Glutamatergic neuron (in vitro differentiated cells): ENCODE measurements around the gene DNAH9. TPM values are rescaled to one million over a fixed set of nuclear protein-coding genes. Genes with fewer than 3 reads are reported as not detected.
A peak's percentile ranks its signal among the peaks of the same experiment; 100 is the strongest.
"Not testable (repeated sequence)": the region's sequence is repeated elsewhere in the genome, so short reads cannot be mapped to it uniquely, and the experiment has no call there.

Experiments
- DNase-seq: peaks from one replicate; pipeline ENCODE4 v3.0.0; 2022
- H3K27ac Mint-ChIP-seq: one replicate; pipeline ENCODE4 v1.8.0; 2020; ENCODE audit warnings: mild to moderate bottlenecking, mixed read lengths, inconsistent platforms; ENCODE audit not compliant: unreplicated experiment
- H3K27me3 Mint-ChIP-seq: one replicate; pipeline ENCODE4 v1.8.0; 2020; ENCODE audit warnings: mild to moderate bottlenecking, moderate library complexity, mixed read lengths, inconsistent platforms; ENCODE audit not compliant: unreplicated experiment
- H3K36me3 Mint-ChIP-seq: one replicate; pipeline ENCODE4 v1.8.0; 2020; ENCODE audit warnings: mild to moderate bottlenecking, mixed read lengths, inconsistent platforms; ENCODE audit not compliant: unreplicated experiment
- H3K4me1 Mint-ChIP-seq: one replicate; pipeline ENCODE4 v1.8.0; 2020; ENCODE audit warnings: mild to moderate bottlenecking, low read depth, mixed read lengths, inconsistent platforms; ENCODE audit not compliant: unreplicated experiment
- H3K4me3 Mint-ChIP-seq: one replicate; pipeline ENCODE4 v1.8.0; 2020; ENCODE audit warnings: mild to moderate bottlenecking, mixed read lengths, inconsistent platforms; ENCODE audit not compliant: unreplicated experiment
- H3K9me3 Mint-ChIP-seq: one replicate; pipeline ENCODE4 v1.8.0; 2020; ENCODE audit warnings: mild to moderate bottlenecking, moderate library complexity, mixed read lengths, inconsistent platforms; ENCODE audit not compliant: unreplicated experiment
- CTCF ChIP-seq: fragments of 200-600 bp; sonication (generic); IDR thresholded peaks from one replicate; pipeline ENCODE4 v1.5.0; 2021; ENCODE audit not compliant: partially characterized antibody, unreplicated experiment
- total RNA-seq: library from RNA; stranded (reverse); fragmentation: NEBNext Ultra II Directional; extraction: Animal tissue kit (Norgen Biotek cat#: 25700); gene quantifications from one replicate; pipeline ENCODE4 v1.2.1, GENCODE V29; 2021; ENCODE audit not compliant: unreplicated experiment

The DNAH9 gene
- total RNA-seq, 1 donor from 2014 or later: 0.86 TPM

GRCh38 chr17:11954936-11955335 is 356.7 kb downstream of the DNAH9 start:
- H3K27me3 Mint-ChIP-seq: no peaks in the 10 kb centered on the region
- H3K4me3 Mint-ChIP-seq: no peak overlapping the region
- H3K9me3 Mint-ChIP-seq: peaks cover 4% of the 10 kb centered on the region
- no peak overlapping the region for H3K27ac Mint-ChIP-seq
- no peaks in the 10 kb centered on the region for H3K4me1 Mint-ChIP-seq
- H3K36me3 Mint-ChIP-seq: peaks cover 7% of the 10 kb centered on the region
- TF ChIP-seq CTCF: no peak
- no peak for DNase-seq

GRCh38 chr17:11969565-11969964 is 371.3 kb downstream of the DNAH9 start:
- Mint-ChIP-seq H3K27me3 (peaks cover 3% of the 10 kb centered on the region), H3K4me3 (no peak overlapping the region), H3K36me3 (peaks cover 16% of the 10 kb centered on the region), H3K9me3 (peaks cover 2% of the 10 kb centered on the region), H3K4me1 (no peaks in the 10 kb centered on the region), H3K27ac (no peak overlapping the region)
- no peak for TF ChIP-seq CTCF
- DNase-seq: no peak

GRCh38 chr17:11972741-11973140 is 374.5 kb downstream of the DNAH9 start:
- DNase-seq, H3K36me3 Mint-ChIP-seq, H3K4me3 Mint-ChIP-seq, H3K9me3 Mint-ChIP-seq, H3K27me3 Mint-ChIP-seq, H3K27ac Mint-ChIP-seq, H3K4me1 Mint-ChIP-seq: not testable (repeated sequence)

- peaks cover 12% of the 10 kb centered on the region for H3K36me3 Mint-ChIP-seq
- no peak for DNase-seq
- H3K4me3 Mint-ChIP-seq: no peak overlapping the region
- peaks cover 3% of the 10 kb centered on the region for H3K27me3 Mint-ChIP-seq
- H3K4me1 Mint-ChIP-seq: no peaks in the 10 kb centered on the region
- TF ChIP-seq CTCF: no peak
- H3K9me3 Mint-ChIP-seq: no peaks in the 10 kb centered on the region
- no peak overlapping the region for H3K27ac Mint-ChIP-seq
These were observed 381.5 kb downstream of the DNAH9 start for GRCh38 chr17:11979795-11980194.

GRCh38 chr17:11980813-11981212 is 382.5 kb downstream of the DNAH9 start:
- Mint-ChIP-seq H3K27ac (no peak overlapping the region), H3K36me3 (peaks cover 12% of the 10 kb centered on the region), H3K27me3 (no peaks in the 10 kb centered on the region), H3K4me1 (no peaks in the 10 kb centered on the region), H3K4me3 (no peak overlapping the region), H3K9me3 (no peaks in the 10 kb centered on the region)
- DNase-seq: no peak
- peak; percentile 29 for TF ChIP-seq CTCF

GRCh38 chr17:11981862-11982261 is 383.6 kb downstream of the DNAH9 start:
- Mint-ChIP-seq H3K4me1 (no peaks in the 10 kb centered on the region), H3K27ac (no peak overlapping the region), H3K4me3 (no peak overlapping the region), H3K36me3 (peaks cover 12% of the 10 kb centered on the region), H3K9me3 (no peaks in the 10 kb centered on the region), H3K27me3 (no peaks in the 10 kb centered on the region)
- no peak for DNase-seq
- TF ChIP-seq CTCF: no peak
